ENCODE results near the gene PTRH1.

Gene PTRH1

DNA sequence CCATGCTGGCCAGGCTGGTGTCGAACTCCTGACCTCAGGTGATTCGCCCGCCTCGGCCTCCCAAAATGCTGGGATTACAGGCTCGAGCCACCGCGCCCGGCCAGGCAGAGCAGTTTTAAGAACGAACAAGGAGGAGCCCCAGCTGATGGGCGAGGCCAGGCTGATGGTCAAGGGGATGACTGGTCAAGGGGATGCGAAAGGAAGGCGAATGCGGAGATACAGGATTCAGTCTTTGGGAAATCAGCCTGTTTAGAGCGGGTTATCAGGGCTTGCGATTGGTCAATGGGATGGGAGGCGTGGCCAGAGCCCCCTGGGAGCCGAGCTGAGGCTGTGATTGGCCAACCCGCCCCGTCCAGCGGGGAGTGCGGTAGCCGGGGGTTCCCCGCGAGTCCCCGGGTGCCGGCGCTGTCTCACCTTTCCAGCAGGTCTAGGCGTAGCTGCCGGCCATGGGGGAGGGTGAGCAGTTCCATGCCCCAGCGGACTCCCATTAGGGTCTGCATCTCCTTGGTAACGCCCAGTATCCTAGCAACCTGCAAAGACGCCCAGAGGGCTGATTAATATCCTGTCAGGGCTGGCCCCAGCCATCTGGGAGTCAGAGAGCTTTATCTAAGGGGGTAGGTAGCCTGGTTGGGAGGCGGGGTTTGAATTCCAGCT lies 27.1 kb upstream of the PTRH1 start:
- Histone ChIP-seq H3K4me3 (ENCODE audit: low read depth in 1 of 2, low read length in 2 of 2) (no peak overlapping the region), H3K36me3 (ENCODE audit: insufficient read depth, low read length) (no peaks in the 10 kb centered on the region), H3K27ac (ENCODE audit: low read length) (no peak overlapping the region), H3K9ac (ENCODE audit: low read depth, low read length) (no peak overlapping the region), H2AFZ (ENCODE audit: low read depth, low read length) (no peak overlapping the region), H3K79me2 (ENCODE audit: insufficient read depth, low read length) (no peaks in the 10 kb centered on the region), H4K20me1 (ENCODE audit: insufficient read depth, low read length) (no peaks in the 10 kb centered on the region), H3K27me3 (ENCODE audit: insufficient read depth, low read length, poor library complexity) (no peaks in the 10 kb centered on the region), H3K4me1 (ENCODE audit: insufficient read depth, low read length) (no peaks in the 10 kb centered on the region), H3K9me3 (ENCODE audit: insufficient read depth, low read length, severe bottlenecking) (no peaks in the 10 kb centered on the region), H3K4me2 (ENCODE audit: insufficient read depth, low read length) (no peak overlapping the region)
- ATAC-seq (ENCODE audit: insufficient read depth, low read depth) = no peak
- TF ChIP-seq CTCF (IDR thresholded peaks at IDR 0.05; ENCODE audit: borderline replicate concordance, extremely low read depth, low read length, poor library complexity, severe bottlenecking) = no peak
- TF ChIP-seq EZH2 (IDR thresholded peaks at IDR 0.05; ENCODE audit: borderline replicate concordance, low read depth, low read length, severe bottlenecking) = no peak
- no peak for DNase-seq

GRCh38 chr9:127741831-127742434 lies 26.5 kb upstream of the PTRH1 start:
- Histone ChIP-seq H2AFZ (ENCODE audit: low read depth, low read length) (no peak overlapping the region), H3K4me2 (ENCODE audit: insufficient read depth, low read length) (no peak overlapping the region)
- no peak for DNase-seq

DNA sequence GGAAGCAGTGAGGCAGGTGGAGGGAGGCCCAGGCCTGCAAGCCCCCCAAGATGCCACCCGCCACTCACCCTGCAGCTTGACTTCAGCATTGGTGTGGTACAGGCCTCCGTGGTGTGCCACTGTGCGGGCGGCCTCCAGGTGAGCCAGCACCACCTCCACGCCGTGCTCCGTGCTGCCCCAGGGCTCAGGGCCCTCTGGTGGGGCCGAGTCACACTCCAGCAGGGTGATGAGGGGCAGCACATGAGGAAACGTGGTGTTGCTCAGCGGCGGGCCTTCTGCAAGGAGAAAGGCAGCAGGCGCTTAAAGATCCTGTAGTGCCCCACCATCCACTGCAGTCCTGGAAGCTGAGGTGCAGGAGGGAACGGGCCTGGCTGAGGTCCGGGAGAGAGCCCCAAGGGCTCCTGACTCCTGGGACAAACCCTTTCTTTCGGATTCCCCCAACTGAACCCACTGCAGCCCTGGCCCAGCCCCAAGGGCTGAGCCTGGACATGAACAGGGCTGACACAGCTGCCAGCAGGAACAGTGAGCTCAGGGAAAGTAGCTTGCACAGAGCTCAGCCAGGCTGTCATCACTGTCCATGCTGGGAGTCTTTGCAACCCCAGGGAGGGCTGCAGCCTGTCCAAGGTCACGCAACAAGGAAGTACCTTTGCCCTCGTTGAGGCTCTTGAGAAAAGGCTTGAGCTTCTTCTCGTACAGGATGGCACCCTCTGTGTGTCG lies 24.3 kb upstream of the PTRH1 start:
- DNase-seq (no peak), ATAC-seq (ENCODE audit: insufficient read depth, low read depth) (no peak)
- no peaks in the 10 kb centered on the region for H3K36me3 ChIP-seq (ENCODE audit: insufficient read depth, low read length)
- no peaks in the 10 kb centered on the region for H3K9me3 ChIP-seq (ENCODE audit: insufficient read depth, low read length, severe bottlenecking)
- no peak overlapping the region for H3K4me2 ChIP-seq (ENCODE audit: insufficient read depth, low read length)
- no peaks in the 10 kb centered on the region for H3K79me2 ChIP-seq (ENCODE audit: insufficient read depth, low read length)
- peaks cover 8% of the 10 kb centered on the region for H3K4me1 ChIP-seq (ENCODE audit: insufficient read depth, low read length)
- H3K27ac ChIP-seq (ENCODE audit: low read length) = no peak overlapping the region
- no peak overlapping the region for H3K4me3 ChIP-seq (ENCODE audit: low read depth in 1 of 2, low read length in 2 of 2)
- H2AFZ ChIP-seq (ENCODE audit: low read depth, low read length) = no peak overlapping the region
- H3K9ac ChIP-seq (ENCODE audit: low read depth, low read length) = no peak overlapping the region
- H3K27me3 ChIP-seq (ENCODE audit: insufficient read depth, low read length, poor library complexity) = no peaks in the 10 kb centered on the region
- TF ChIP-seq EZH2 (IDR thresholded peaks at IDR 0.05; ENCODE audit: borderline replicate concordance, low read depth, low read length, severe bottlenecking) (no peak), CTCF (IDR thresholded peaks at IDR 0.05; ENCODE audit: borderline replicate concordance, extremely low read depth, low read length, poor library complexity, severe bottlenecking) (no peak)
- no peaks in the 10 kb centered on the region for H4K20me1 ChIP-seq (ENCODE audit: insufficient read depth, low read length)

More at GRCh38 chr9:127741831-127742434, 26.5 kb upstream of the PTRH1 start:
- TF ChIP-seq CTCF (IDR thresholded peaks at IDR 0.05; ENCODE audit: borderline replicate concordance, extremely low read depth, low read length, poor library complexity, severe bottlenecking) (no peak), EZH2 (IDR thresholded peaks at IDR 0.05; ENCODE audit: borderline replicate concordance, low read depth, low read length, severe bottlenecking) (no peak)
- Histone ChIP-seq H3K9me3 (ENCODE audit: insufficient read depth, low read length, severe bottlenecking) (no peaks in the 10 kb centered on the region), H3K27ac (ENCODE audit: low read length) (no peak overlapping the region), H3K4me3 (ENCODE audit: low read depth in 1 of 2, low read length in 2 of 2) (no peak overlapping the region), H3K4me1 (ENCODE audit: insufficient read depth, low read length) (no peaks in the 10 kb centered on the region), H3K9ac (ENCODE audit: low read depth, low read length) (no peak overlapping the region), H3K36me3 (ENCODE audit: insufficient read depth, low read length) (no peaks in the 10 kb centered on the region), H4K20me1 (ENCODE audit: insufficient read depth, low read length) (no peaks in the 10 kb centered on the region), H3K27me3 (ENCODE audit: insufficient read depth, low read length, poor library complexity) (no peaks in the 10 kb centered on the region), H3K79me2 (ENCODE audit: insufficient read depth, low read length) (no peaks in the 10 kb centered on the region)
- no peak for ATAC-seq (ENCODE audit: insufficient read depth, low read depth)
